Vagina (tissue), 2 donors: ENCODE measurements around the gene TCF4. TPM values are rescaled to one million over a fixed set of nuclear protein-coding genes. Genes with fewer than 3 reads are reported as not detected.

Source experiments
- DNase-seq, 2 donors: peaks; one replicate each; pipeline ENCODE4 v3.0.0-alpha.2; 2017; ENCODE audit errors: extremely low spot score in 2 of 2
- H3K27ac ChIP-seq: fragments of 200-600 bp; sonication (generic); one replicate; pipeline ENCODE4 v1.5.1; 2019
- H3K27me3 ChIP-seq: fragments of 200-600 bp; sonication (generic); one replicate; pipeline ENCODE4 v1.5.1; 2019
- H3K36me3 ChIP-seq, 2 donors: fragments of 200-600 bp; sonication (generic); one replicate each; pipeline ENCODE4 v1.5.1; 2017 to 2019
- H3K4me1 ChIP-seq: fragments of 200-600 bp; sonication (generic); one replicate; pipeline ENCODE4 v1.5.1; 2019
- H3K4me3 ChIP-seq, 2 donors: fragments of 200-600 bp; sonication (generic); 1 replicate in 1 of 2; 2 replicates in 1 of 2; pipeline ENCODE4 v1.5.1; 2016 to 2019
- H3K9me3 ChIP-seq: fragments of 200-600 bp; sonication (generic); one replicate; pipeline ENCODE4 v1.5.1; 2019
- POLR2A ChIP-seq, 2 donors: fragments of 450-650 bp; IDR thresholded peaks; one replicate each; pipeline ENCODE4 v1.6.1; 2017; ENCODE audit warnings: antibody characterized with exemption in 2 of 2, mild to moderate bottlenecking in 2 of 2, moderate library complexity in 2 of 2
- POLR2AphosphoS5 ChIP-seq, 2 donors: sonication (generic); formaldehyde crosslinking; IDR thresholded peaks; one replicate each; pipeline ENCODE4 v1.9.0; 2017; ENCODE audit warnings: antibody characterized with exemption in 2 of 2, mild to moderate bottlenecking in 2 of 2, low read depth in 1 of 2; ENCODE audit not compliant: insufficient read depth in 1 of 2
- intact Hi-C: fragments of 100-400 bp; cut with DNase I; formaldehyde crosslinking; loops from one replicate; pipeline ENCODE4 v1.15.1; 2023
- total RNA-seq: library from RNA; depleted of rRNA; stranded (reverse); fragments of >200 nt; gene quantifications from one replicate; pipeline ENCODE4 v1.2.3, GENCODE V29; 2016
- TF ChIP-seq, protein P1 (sequence below), 3 experiments: fragments of 450-650 bp in 2 of 3; fragments of 200-600 bp in 1 of 3; sonication (generic) in 1 of 3; IDR thresholded peaks; one replicate each; pipeline ENCODE4 v1.5.1; 2017 to 2019; ENCODE audit warnings: antibody characterized with exemption in 3 of 3, mild to moderate bottlenecking in 2 of 3, moderate library complexity in 2 of 3

Gene TCF4
- total RNA-seq, 1 donor from 2014 or later, result 105 TPM

DNA sequence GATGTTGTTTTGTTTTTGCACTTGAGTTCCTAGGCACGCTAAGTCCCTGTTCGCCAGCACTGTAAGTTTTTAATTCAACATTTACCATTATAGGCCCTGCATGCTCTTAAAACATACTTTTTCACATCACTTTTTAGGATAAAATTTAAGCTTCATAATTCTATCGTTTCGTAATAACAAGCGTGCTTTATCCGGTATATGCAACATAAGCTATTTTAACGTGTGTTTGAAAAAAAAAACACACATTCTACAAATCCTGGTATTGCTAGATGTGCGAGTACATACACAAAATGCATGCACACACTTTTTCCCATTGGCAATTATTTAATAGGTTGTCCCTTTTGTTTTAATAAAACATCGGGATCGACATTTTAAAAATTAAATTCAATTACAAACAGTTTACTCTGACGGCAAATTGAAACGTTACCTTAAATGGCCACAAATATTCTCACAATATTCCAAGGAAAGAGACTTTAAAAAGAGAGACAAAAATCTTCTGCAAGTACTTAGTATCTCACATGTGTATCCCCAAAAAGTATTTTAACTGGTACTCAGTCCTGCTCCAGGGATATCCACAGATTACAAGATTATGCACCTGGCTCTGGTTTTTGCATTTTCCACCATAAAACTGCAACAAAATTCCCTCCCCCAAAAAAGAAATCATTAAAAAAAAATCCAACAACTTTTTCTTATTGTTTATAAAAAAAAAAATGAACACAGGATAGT lies 1.0 kb upstream of the TCF4 start:
- intact Hi-C loops, result loop anchor here (5.0 to 10.0 kb wide), 2 partner anchors 267 to 344 kb away; no protein-coding TSS in a partner anchor
- Histone ChIP-seq H3K27me3 (no peaks in the 10 kb centered on the region), H3K4me3 (peak overlapping the region; percentile 72 to 77), H3K4me1 (peaks cover 31% of the 10 kb centered on the region), H3K27ac (peak overlapping the region; percentile 97), H3K36me3 (no peaks in the 10 kb centered on the region), H3K9me3 (no peaks in the 10 kb centered on the region)
- DNase-seq, result no peak
- TF ChIP-seq POLR2A (IDR thresholded peaks at IDR 0.05), result no peak
- no peak for TF ChIP-seq POLR2AphosphoS5 (IDR thresholded peaks at IDR 0.05; ENCODE audit: insufficient read depth in 1 of 2, low read depth in 1 of 2)
- TF ChIP-seq, protein P1, sequence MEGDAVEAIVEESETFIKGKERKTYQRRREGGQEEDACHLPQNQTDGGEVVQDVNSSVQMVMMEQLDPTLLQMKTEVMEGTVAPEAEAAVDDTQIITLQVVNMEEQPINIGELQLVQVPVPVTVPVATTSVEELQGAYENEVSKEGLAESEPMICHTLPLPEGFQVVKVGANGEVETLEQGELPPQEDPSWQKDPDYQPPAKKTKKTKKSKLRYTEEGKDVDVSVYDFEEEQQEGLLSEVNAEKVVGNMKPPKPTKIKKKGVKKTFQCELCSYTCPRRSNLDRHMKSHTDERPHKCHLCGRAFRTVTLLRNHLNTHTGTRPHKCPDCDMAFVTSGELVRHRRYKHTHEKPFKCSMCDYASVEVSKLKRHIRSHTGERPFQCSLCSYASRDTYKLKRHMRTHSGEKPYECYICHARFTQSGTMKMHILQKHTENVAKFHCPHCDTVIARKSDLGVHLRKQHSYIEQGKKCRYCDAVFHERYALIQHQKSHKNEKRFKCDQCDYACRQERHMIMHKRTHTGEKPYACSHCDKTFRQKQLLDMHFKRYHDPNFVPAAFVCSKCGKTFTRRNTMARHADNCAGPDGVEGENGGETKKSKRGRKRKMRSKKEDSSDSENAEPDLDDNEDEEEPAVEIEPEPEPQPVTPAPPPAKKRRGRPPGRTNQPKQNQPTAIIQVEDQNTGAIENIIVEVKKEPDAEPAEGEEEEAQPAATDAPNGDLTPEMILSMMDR (IDR thresholded peaks at IDR 0.05), result no peak

DNA sequence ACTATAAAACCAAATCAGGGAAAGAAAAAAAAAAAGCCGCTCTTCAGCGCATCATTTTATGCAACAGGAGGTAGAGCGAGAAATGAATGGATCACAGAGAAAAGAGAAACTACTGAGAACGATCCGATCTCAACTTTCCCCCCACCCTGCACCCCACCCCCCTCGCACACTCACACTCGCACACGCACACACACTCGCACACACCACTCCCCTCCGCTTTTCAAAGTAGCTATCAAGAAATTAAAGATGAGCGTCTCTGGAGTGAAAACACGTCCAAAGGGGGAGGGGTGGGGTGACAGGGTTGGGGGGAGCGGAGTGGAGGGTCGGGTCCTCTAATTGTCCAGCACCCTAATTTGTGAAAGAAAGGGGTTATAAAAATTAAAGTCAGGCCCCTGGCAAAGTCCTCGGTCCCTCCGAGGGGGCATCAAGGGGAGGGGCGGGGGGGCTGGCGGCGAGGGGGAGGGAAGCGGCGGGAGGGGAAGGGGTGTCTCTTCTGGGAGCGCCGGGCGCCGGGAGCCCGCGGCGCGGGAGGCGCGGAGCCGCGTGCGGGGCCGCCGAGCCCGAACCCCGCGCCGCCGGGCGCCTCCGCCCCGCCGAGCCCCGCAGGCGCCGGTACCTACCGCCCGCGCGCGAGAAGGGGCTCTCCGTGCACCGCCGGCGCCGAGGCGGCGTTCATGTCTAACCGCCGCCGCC lies 428 bp downstream of the TCF4 start:
- H3K9me3 ChIP-seq, result no peaks in the 10 kb centered on the region
- H3K36me3 ChIP-seq, result no peaks in the 10 kb centered on the region
- H3K4me1 ChIP-seq, result peaks cover 44% of the 10 kb centered on the region
- H3K27ac ChIP-seq, result peak overlapping the region; percentile 97
- intact Hi-C loops, result loop anchor here (2.0 to 10.0 kb wide), 3 partner anchors 165 to 343 kb away; no protein-coding TSS in a partner anchor
- H3K4me3 ChIP-seq, result peak overlapping the region; percentile 72 to 77
- TF ChIP-seq POLR2A (IDR thresholded peaks at IDR 0.05) (no peak), POLR2AphosphoS5 (IDR thresholded peaks at IDR 0.05; ENCODE audit: insufficient read depth in 1 of 2, low read depth in 1 of 2) (no peak)
- TF ChIP-seq, protein P1 (IDR thresholded peaks at IDR 0.05), result no peak
- no peak for DNase-seq
- no peaks in the 10 kb centered on the region for H3K27me3 ChIP-seq

- H3K4me1 ChIP-seq, result peaks cover 58% of the 10 kb centered on the region
- no peak for TF ChIP-seq POLR2A (IDR thresholded peaks at IDR 0.05)
- TF ChIP-seq, protein P1 (IDR thresholded peaks at IDR 0.05), result no peak
- TF ChIP-seq POLR2AphosphoS5 (IDR thresholded peaks at IDR 0.05; ENCODE audit: insufficient read depth in 1 of 2, low read depth in 1 of 2), result no peak
- H3K4me3 ChIP-seq, result peak overlapping the region; percentile 72 to 77
- intact Hi-C loops, result loop anchor here (2.0 to 10.0 kb wide), 3 partner anchors 163 to 341 kb away; no protein-coding TSS in a partner anchor
- H3K36me3 ChIP-seq, result no peaks in the 10 kb centered on the region
- peak overlapping the region; percentile 97 for H3K27ac ChIP-seq
- H3K27me3 ChIP-seq, result no peaks in the 10 kb centered on the region
- H3K9me3 ChIP-seq, result no peaks in the 10 kb centered on the region
- DNase-seq, result no peak
Observed at GRCh38 chr18:55585920-55586561, 2.0 kb downstream of the TCF4 start.

DNA sequence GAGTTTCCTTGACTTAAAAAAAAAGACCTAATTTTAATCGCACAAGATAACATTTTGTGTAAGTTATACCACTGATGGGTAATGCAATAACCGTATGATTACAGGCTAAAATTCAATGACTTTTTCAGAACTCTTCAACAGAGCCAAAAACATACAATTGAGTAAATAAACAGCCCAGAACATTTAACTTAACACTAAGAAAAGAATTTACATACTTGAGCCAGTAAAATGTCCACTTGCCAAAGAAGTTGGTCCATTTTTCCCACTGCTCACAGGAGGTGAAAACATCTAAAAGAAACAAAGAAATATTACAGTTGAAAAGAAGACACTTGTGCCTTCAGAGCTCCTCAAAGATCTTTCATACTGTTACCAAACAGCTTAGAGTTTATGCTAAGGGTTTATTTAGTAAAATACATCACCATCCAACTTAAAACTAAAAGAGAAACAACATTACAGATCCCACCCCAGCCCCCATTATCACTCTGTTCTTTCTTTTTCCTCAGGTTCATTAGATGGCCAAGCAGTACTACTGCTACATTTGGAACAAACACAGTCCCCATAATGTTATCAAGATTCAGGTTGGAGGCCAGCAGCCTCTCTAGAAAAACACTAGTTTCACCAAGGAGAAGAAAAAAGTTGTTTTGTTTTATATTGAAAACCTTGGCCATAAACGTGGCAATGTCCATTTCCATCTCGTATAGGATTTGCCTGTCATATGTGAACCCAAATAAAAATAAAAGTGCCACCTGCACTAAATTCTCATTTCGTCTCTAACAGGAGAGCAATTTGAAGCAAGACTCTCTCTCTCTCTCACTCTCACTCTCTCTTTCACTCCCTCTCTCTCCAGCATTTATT lies 2.7 kb downstream of the TCF4 start:
- no peaks in the 10 kb centered on the region for H3K27me3 ChIP-seq
- H3K9me3 ChIP-seq, result no peaks in the 10 kb centered on the region
- intact Hi-C loops, result loop anchor here (5.0 to 10.0 kb wide), 2 partner anchors 263 to 340 kb away; no protein-coding TSS in a partner anchor
- TF ChIP-seq POLR2AphosphoS5 (IDR thresholded peaks at IDR 0.05; ENCODE audit: insufficient read depth in 1 of 2, low read depth in 1 of 2) (no peak), POLR2A (IDR thresholded peaks at IDR 0.05) (no peak)
- TF ChIP-seq, protein P1 (IDR thresholded peaks at IDR 0.05), result no peak
- H3K27ac ChIP-seq, result peak overlapping the region; percentile 97
- peak overlapping the region; percentile 72 to 77 for H3K4me3 ChIP-seq
- H3K4me1 ChIP-seq, result peaks cover 63% of the 10 kb centered on the region
- H3K36me3 ChIP-seq, result no peaks in the 10 kb centered on the region
- no peak for DNase-seq
